H9 (cell line): Measurements from ENCODE around the gene TNFSF13B. TPM values are rescaled to one million over a fixed set of nuclear protein-coding genes. Genes with fewer than 3 reads are reported as not detected.

Source experiments
- DNase-seq: peaks from one replicate; pipeline ENCODE4 v3.0.0-alpha.2; 2017
- H2AFZ ChIP-seq: one replicate; pipeline ENCODE4 v1.6.1; 2013; ENCODE audit warnings: mild to moderate bottlenecking, low read length, control low read depth, moderate library complexity
- H2AK5ac ChIP-seq: 2 replicates; pipeline ENCODE4 v1.6.1; 2013; ENCODE audit warnings: low read length, control low read depth, mixed read lengths; ENCODE audit not compliant: insufficient read length
- H2BK120ac ChIP-seq: one replicate; pipeline ENCODE4 v1.6.1; 2013; ENCODE audit warnings: low read depth, mild to moderate bottlenecking, low read length, control low read depth, inconsistent platforms; ENCODE audit not compliant: poor library complexity, severe bottlenecking
- H2BK12ac ChIP-seq: 2 replicates; pipeline ENCODE4 v1.6.1; 2013; ENCODE audit warnings: low read length, control low read depth, mixed read lengths, low read depth; ENCODE audit not compliant: insufficient read length
- H2BK15ac ChIP-seq: 2 replicates; pipeline ENCODE4 v1.6.1; 2013; ENCODE audit warnings: low read depth, low read length, control low read depth
- H2BK20ac ChIP-seq: one replicate; pipeline ENCODE4 v1.6.1; 2013; ENCODE audit warnings: low read depth, mild to moderate bottlenecking, low read length, control low read depth, inconsistent platforms; ENCODE audit not compliant: poor library complexity, severe bottlenecking
- H2BK5ac ChIP-seq: 2 replicates; pipeline ENCODE4 v1.6.1; 2013; ENCODE audit warnings: low read length, control low read depth, mixed read lengths; ENCODE audit not compliant: insufficient read length
- H3K14ac ChIP-seq: 2 replicates; pipeline ENCODE4 v1.6.1; 2013; ENCODE audit warnings: low read length, control low read depth; ENCODE audit not compliant: insufficient read depth
- H3K18ac ChIP-seq: 2 replicates; pipeline ENCODE4 v1.6.1; 2013; ENCODE audit warnings: low read depth, mild to moderate bottlenecking, mixed read lengths, low read length, control low read depth; ENCODE audit not compliant: insufficient read length
- H3K23ac ChIP-seq: 2 replicates; pipeline ENCODE4 v1.6.1; 2013; ENCODE audit warnings: low read length, control low read depth, mixed read lengths, low read depth; ENCODE audit not compliant: insufficient read length
- H3K23me2 ChIP-seq: 2 replicates; pipeline ENCODE4 v1.6.1; 2013; ENCODE audit warnings: low read depth, mild to moderate bottlenecking, mixed read lengths, low read length, control low read depth; ENCODE audit not compliant: insufficient read length, poor library complexity, severe bottlenecking
- H3K27ac ChIP-seq: 2 replicates; pipeline ENCODE4 v1.5.1; 2013; ENCODE audit warnings: low read length, control low read depth, mixed read lengths, low read depth; ENCODE audit not compliant: insufficient read length
- H3K27me3 ChIP-seq: 2 replicates; pipeline ENCODE4 v1.6.1; 2013; ENCODE audit warnings: low read length, control low read depth, inconsistent platforms; ENCODE audit not compliant: insufficient read depth
- H3K4ac ChIP-seq: 2 replicates; pipeline ENCODE4 v1.6.1; 2013; ENCODE audit warnings: low read depth, mild to moderate bottlenecking, control low read depth, inconsistent platforms, low read length, moderate library complexity
- H3K4me1 ChIP-seq: 2 replicates; pipeline ENCODE4 v1.6.1; 2013; ENCODE audit warnings: low read length, control low read depth, inconsistent platforms; ENCODE audit not compliant: insufficient read depth
- H3K4me2 ChIP-seq: 2 replicates; pipeline ENCODE4 v1.6.1; 2013; ENCODE audit warnings: low read length, control low read depth, mixed read lengths; ENCODE audit not compliant: insufficient read length, insufficient read depth
- H3K56ac ChIP-seq: 2 replicates; pipeline ENCODE4 v1.6.1; 2013; ENCODE audit warnings: low read depth, mild to moderate bottlenecking, mixed read lengths, low read length, control low read depth; ENCODE audit not compliant: insufficient read length
- H3K79me1 ChIP-seq: 2 replicates; pipeline ENCODE4 v1.6.1; 2013; ENCODE audit warnings: low read depth, mild to moderate bottlenecking, moderate library complexity, low read length, control low read depth, inconsistent platforms; ENCODE audit not compliant: insufficient read depth, poor library complexity, severe bottlenecking
- H3K79me2 ChIP-seq: 2 replicates; pipeline ENCODE4 v1.6.1; 2013; ENCODE audit warnings: low read length, control low read depth, inconsistent platforms; ENCODE audit not compliant: insufficient read depth
- H3K9ac ChIP-seq: 2 replicates; pipeline ENCODE4 v1.6.1; 2013; ENCODE audit warnings: low read length, control low read depth, mixed read lengths; ENCODE audit not compliant: insufficient read length; ENCODE audit errors: extremely low read depth
- H3K9me3 ChIP-seq: one replicate; pipeline ENCODE4 v1.6.1; 2013; ENCODE audit warnings: low read depth, low read length, inconsistent platforms; ENCODE audit not compliant: control insufficient read depth
- H3T11ph ChIP-seq: one replicate; pipeline ENCODE4 v1.6.1; 2013; ENCODE audit warnings: mild to moderate bottlenecking, low read length, control low read depth, inconsistent platforms
- H4K20me1 ChIP-seq: one replicate; pipeline ENCODE4 v1.6.1; 2013; ENCODE audit not compliant: control insufficient read depth, insufficient read length, insufficient read depth
- H4K5ac ChIP-seq: 2 replicates; pipeline ENCODE4 v1.6.1; 2013; ENCODE audit warnings: low read depth, mild to moderate bottlenecking, mixed read lengths, low read length, control low read depth; ENCODE audit not compliant: insufficient read length
- H4K8ac ChIP-seq: replicated peaks from 2 replicates; pipeline ENCODE4 v1.6.1; 2013; ENCODE audit warnings: low read length, control low read depth, mixed read lengths, low read depth; ENCODE audit not compliant: insufficient read length
- H4K91ac ChIP-seq: 2 replicates; pipeline ENCODE4 v1.6.1; 2013; ENCODE audit warnings: low read depth, mild to moderate bottlenecking, moderate library complexity, mixed read lengths, low read length, control low read depth; ENCODE audit not compliant: insufficient read length
- H3K27ac Mint-ChIP-seq, 3 experiments: 2 replicates in 2 of 3; 3 replicates in 1 of 3; pipeline ENCODE4 v1.8.0; 2020 to 2021; ENCODE audit warnings: mixed read lengths in 3 of 3, mild to moderate bottlenecking in 1 of 3, moderate library complexity in 1 of 3
- H3K27me3 Mint-ChIP-seq: 2 replicates; pipeline ENCODE4 v1.8.0; 2021; ENCODE audit warnings: low read depth, mild to moderate bottlenecking, moderate library complexity, mixed read lengths
- H3K36me3 Mint-ChIP-seq, 3 experiments: 2 replicates in 2 of 3; 3 replicates in 1 of 3; pipeline ENCODE4 v1.8.0; 2020 to 2021; ENCODE audit warnings: low read depth in 3 of 3, mixed read lengths in 3 of 3; ENCODE audit not compliant: insufficient read depth in 1 of 3
- H3K4me1 Mint-ChIP-seq, 2 experiments: 2 replicates each; pipeline ENCODE4 v1.8.0; 2020; ENCODE audit warnings: mixed read lengths in 2 of 2
- H3K4me3 Mint-ChIP-seq, 2 experiments: 2 replicates in 1 of 2; 3 replicates in 1 of 2; pipeline ENCODE4 v1.8.0; 2020 to 2021; ENCODE audit warnings: mild to moderate bottlenecking in 2 of 2, mixed read lengths in 2 of 2, moderate library complexity in 1 of 2
- H3K9me3 Mint-ChIP-seq, 2 experiments: 2 replicates in 1 of 2; 3 replicates in 1 of 2; pipeline ENCODE4 v1.8.0; 2020; ENCODE audit warnings: mild to moderate bottlenecking in 2 of 2, mixed read lengths in 2 of 2, moderate library complexity in 1 of 2
- CTCF ChIP-seq: fragments of 200-600 bp; sonication (generic); conservative IDR thresholded peaks from 3 replicates; pipeline ENCODE4 v1.8.0; 2021; ENCODE audit warnings: antibody characterized with exemption, mild to moderate bottlenecking
- WGBS: extraction: QIAGEN DNeasy Blood & Tissue Kit; methylation state at CpG from one replicate; pipeline ENCODE4 v1.1.7; 2013; ENCODE audit warnings: missing lambda C conversion rate, low lambda C conversion rate, mixed read lengths; ENCODE audit not compliant: insufficient read length; ENCODE audit errors: extremely low coverage; 5-methylcytosine and 5-hydroxymethylcytosine counted together
- total RNA-seq: library from RNA; stranded (reverse); gene quantifications from 2 replicates; pipeline ENCODE4 v1.2.1, GENCODE V29; 2021

Gene TNFSF13B
- total RNA-seq, 1 experiment from 2014 or later: 0.31 TPM

DNA sequence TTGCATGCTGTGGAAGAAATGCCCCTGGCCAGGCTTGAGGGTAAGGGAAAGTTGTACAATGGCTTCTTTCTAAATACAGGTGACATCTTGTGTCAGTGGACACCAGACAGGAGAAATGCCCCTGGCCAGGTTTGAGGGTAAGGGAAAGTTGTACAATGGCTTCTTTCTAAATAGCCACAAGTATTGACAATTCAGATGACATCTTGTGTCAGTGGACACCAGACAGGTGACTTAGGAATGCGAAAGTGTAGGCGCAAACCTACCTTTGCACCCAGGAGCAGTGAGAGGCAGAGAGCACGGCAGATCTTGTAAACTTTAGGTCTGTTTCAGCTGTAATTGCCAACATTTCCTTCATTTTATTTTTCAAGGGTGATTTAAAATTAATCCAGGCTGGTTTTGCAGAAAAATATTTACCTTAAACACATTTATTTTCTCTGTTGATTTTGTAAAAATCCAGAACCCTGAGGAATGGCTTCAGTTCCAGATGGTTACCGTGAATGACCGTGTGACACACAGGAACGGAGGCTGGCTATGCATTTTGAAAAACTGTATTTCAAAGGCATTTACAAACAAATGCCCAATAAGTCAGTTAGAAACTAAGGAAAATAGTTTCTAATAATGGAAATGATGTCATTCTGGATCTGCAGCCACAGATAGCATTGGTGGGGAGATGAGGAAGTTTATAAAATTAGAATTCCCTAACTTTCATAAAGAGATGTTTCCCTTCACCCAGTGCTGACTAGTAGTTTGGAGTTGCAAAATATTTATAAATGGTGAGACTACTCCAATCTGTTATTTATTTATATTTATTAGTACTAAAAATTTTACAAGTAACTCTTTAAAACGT lies 34.9 kb downstream of the TNFSF13B start:
- Histone ChIP-seq H2BK15ac (no peak overlapping the region), H2BK5ac (no peak overlapping the region), H3K18ac (no peak overlapping the region), H3K23me2 (no peaks in the 10 kb centered on the region), H4K20me1 (no peaks in the 10 kb centered on the region), H3K27me3 (no peaks in the 10 kb centered on the region), H3K4ac (no peak overlapping the region), H3K9me3 (no peaks in the 10 kb centered on the region), H3K4me1 (peaks cover 2% of the 10 kb centered on the region; the same call in 1 of the 2 replicates), H2BK20ac (no peak overlapping the region), H4K5ac (no peak overlapping the region), H4K8ac (no peak overlapping the region), H2AK5ac (no peak overlapping the region), H3K4me2 (no peak overlapping the region), H3K79me2 (no peaks in the 10 kb centered on the region), H3K79me1 (no peaks in the 10 kb centered on the region), H2BK120ac (no peak overlapping the region), H3K56ac (no peak overlapping the region), H4K91ac (no peak overlapping the region), H3K14ac (no peak overlapping the region), H3T11ph (no peak overlapping the region), H3K27ac (no peak overlapping the region), H2AFZ (no peak overlapping the region), H2BK12ac (no peak overlapping the region), H3K9ac (no peak overlapping the region), H3K23ac (no peak overlapping the region)
- Mint-ChIP-seq H3K4me3 (no peak overlapping the region), H3K9me3 (peaks cover 2 to 3% of the 10 kb centered on the region in 2 experiments; a peak in 1 of 5 replicates), H3K4me1 (no peaks in the 10 kb centered on the region), H3K27ac (no peak overlapping the region), H3K27me3 (no peaks in the 10 kb centered on the region), H3K36me3 (no peaks in the 10 kb centered on the region; a peak in 1 of 7 replicates)
- DNase-seq: no peak
- WGBS: no CpG with 5 or more reads among the region's 7 CpGs
- TF ChIP-seq CTCF: no peak
